NCI-H2171 treated with DMSO at 0.1 percent for 48 hours (cell line): ENCODE measurements around the gene MACROD1.
"Not testable (repeated sequence)": the region's sequence is repeated elsewhere in the genome, so short reads cannot be mapped to it uniquely, and the experiment has no call there.

Experiments used
- DNase-seq: peaks from one replicate; lab custom pipeline; 2025; lab: John Stamatoyannopoulos, UW

MACROD1 gene

GRCh38 chr11:63997104-63997700 is 168.7 kb downstream of the MACROD1 start:
- no peak for DNase-seq

- DNase-seq: no peak
Observed at GRCh38 chr11:63996512-63996911, 169.4 kb downstream of the MACROD1 start.

- DNase-seq: no peak
Observed at GRCh38 chr11:63993993-63994392, 171.9 kb downstream of the MACROD1 start.

GRCh38 chr11:63993100-63993499 is 172.8 kb downstream of the MACROD1 start:
- no peak for DNase-seq

- no peak for DNase-seq
Observed at GRCh38 chr11:63991558-63991957, 174.4 kb downstream of the MACROD1 start.

GRCh38 chr11:63986932-63987513 is 178.9 kb downstream of the MACROD1 start:
- DNase-seq: no peak

- DNase-seq: peak; percentile 89
Observed at GRCh38 chr11:63986156-63986931, 179.6 kb downstream of the MACROD1 start, which contains the start of gene OTUB1. TSS of gene OTUB1 (plus strand) at chr11:63986438. CDS start at chr11:63986457, 19 bp downstream.

- no peak for DNase-seq
Observed at GRCh38 chr11:63985812-63986155, 180.1 kb downstream of the MACROD1 start.

GRCh38 chr11:63979426-63979825 is 186.5 kb downstream of the MACROD1 start:
- DNase-seq: no peak

- DNase-seq: no peak
Observed at GRCh38 chr11:63978551-63979239, 187.2 kb downstream of the MACROD1 start.

- peak; percentile 100 for DNase-seq
Observed at GRCh38 chr11:63974259-63975143, 191.4 kb downstream of the MACROD1 start, which contains the start of gene COX8A. TSS of gene COX8A (plus strand) at chr11:63974620. CDS start at chr11:63974681, 61 bp downstream.

- not testable (repeated sequence) for DNase-seq
Observed at GRCh38 chr11:63973912-63974258, 192.0 kb downstream of the MACROD1 start.

- DNase-seq: no peak
Observed at GRCh38 chr11:63970902-63971301, 195.0 kb downstream of the MACROD1 start.

- DNase-seq: no peak
Observed at GRCh38 chr11:63969461-63969860, 196.5 kb downstream of the MACROD1 start.

GRCh38 chr11:63966444-63966843 is 199.5 kb downstream of the MACROD1 start:
- no peak for DNase-seq

- not testable (repeated sequence) for DNase-seq
Observed at GRCh38 chr11:63963895-63964294, 202.0 kb downstream of the MACROD1 start.

GRCh38 chr11:63961608-63962412 is 204.1 kb downstream of the MACROD1 start:
- peak; percentile 71 for DNase-seq

- DNase-seq: peak; percentile 55
Observed at GRCh38 chr11:63958008-63958407, 207.9 kb downstream of the MACROD1 start.

- no peak for DNase-seq
Observed at GRCh38 chr11:63952570-63952969, 213.3 kb downstream of the MACROD1 start.

- DNase-seq: no peak
Observed at GRCh38 chr11:63951779-63952536, 214.0 kb downstream of the MACROD1 start.
